ENCODE results near the gene HSBP1.

The HSBP1 gene

GRCh38 chr16:83791916-83792315, 15.9 kb upstream of the HSBP1 start:
- in situ Hi-C loops (cut with HindIII; ENCODE audit: low sequenced_read_pairs), result no loop called here
- no peak for TF ChIP-seq CTCF (IDR thresholded peaks at IDR 0.05; ENCODE audit: low read depth, low read length, missing control alignments)
- H3K4me3 ChIP-seq (ENCODE audit: low read depth, low read length), result no peak overlapping the region
- DNase-seq (ENCODE audit: low read depth), result no peak

- TF ChIP-seq CTCF (IDR thresholded peaks at IDR 0.05; ENCODE audit: low read depth, low read length, missing control alignments), result no peak
- in situ Hi-C loops (cut with HindIII; ENCODE audit: low sequenced_read_pairs), result no loop called here
- no peak for DNase-seq (ENCODE audit: low read depth)
- no peak overlapping the region for H3K4me3 ChIP-seq (ENCODE audit: low read depth, low read length)
Measured at GRCh38 chr16:83792391-83792790, 15.4 kb upstream of the HSBP1 start.

- no peak overlapping the region for H3K4me3 ChIP-seq (ENCODE audit: low read depth, low read length)
- TF ChIP-seq CTCF (IDR thresholded peaks at IDR 0.05; ENCODE audit: low read depth, low read length, missing control alignments), result no peak
- in situ Hi-C loops (cut with HindIII; ENCODE audit: low sequenced_read_pairs), result no loop called here
- no peak for DNase-seq (ENCODE audit: low read depth)
Measured at GRCh38 chr16:83793179-83793578, 14.6 kb upstream of the HSBP1 start.

- no peak overlapping the region for H3K4me3 ChIP-seq (ENCODE audit: low read depth, low read length)
- no peak for DNase-seq (ENCODE audit: low read depth)
- TF ChIP-seq CTCF (IDR thresholded peaks at IDR 0.05; ENCODE audit: low read depth, low read length, missing control alignments), result no peak
- in situ Hi-C loops (cut with HindIII; ENCODE audit: low sequenced_read_pairs), result no loop called here
Measured at GRCh38 chr16:83794860-83795554, 12.8 kb upstream of the HSBP1 start.

GRCh38 chr16:83797013-83797412, 10.8 kb upstream of the HSBP1 start:
- DNase-seq (ENCODE audit: low read depth), result no peak
- no peak overlapping the region for H3K4me3 ChIP-seq (ENCODE audit: low read depth, low read length)
- in situ Hi-C loops (cut with HindIII; ENCODE audit: low sequenced_read_pairs), result no loop called here
- TF ChIP-seq CTCF (IDR thresholded peaks at IDR 0.05; ENCODE audit: low read depth, low read length, missing control alignments), result no peak

- no peak for TF ChIP-seq CTCF (IDR thresholded peaks at IDR 0.05; ENCODE audit: low read depth, low read length, missing control alignments)
- DNase-seq (ENCODE audit: low read depth), result no peak
- in situ Hi-C loops (cut with HindIII; ENCODE audit: low sequenced_read_pairs), result no loop called here
- H3K4me3 ChIP-seq (ENCODE audit: low read depth, low read length), result no peak overlapping the region
Measured at GRCh38 chr16:83799336-83799735, 8.4 kb upstream of the HSBP1 start.

All from astrocyte of the cerebellum (primary cell).